GM18508 (cell line): ENCODE data around the gene P2RX3.

Experiments used
- ATAC-seq: cut with Tn5 transposase; IDR thresholded peaks from one replicate; pipeline ENCODE4 v1.9.1; 2021; ENCODE audit warnings: moderate number of reproducible peaks; ENCODE audit not compliant: insufficient read depth, unreplicated experiment

P2RX3 gene

GRCh38 chr11:57364851-57365660 lies 26.9 kb downstream of the P2RX3 start:
- ATAC-seq, result no peak

DNA sequence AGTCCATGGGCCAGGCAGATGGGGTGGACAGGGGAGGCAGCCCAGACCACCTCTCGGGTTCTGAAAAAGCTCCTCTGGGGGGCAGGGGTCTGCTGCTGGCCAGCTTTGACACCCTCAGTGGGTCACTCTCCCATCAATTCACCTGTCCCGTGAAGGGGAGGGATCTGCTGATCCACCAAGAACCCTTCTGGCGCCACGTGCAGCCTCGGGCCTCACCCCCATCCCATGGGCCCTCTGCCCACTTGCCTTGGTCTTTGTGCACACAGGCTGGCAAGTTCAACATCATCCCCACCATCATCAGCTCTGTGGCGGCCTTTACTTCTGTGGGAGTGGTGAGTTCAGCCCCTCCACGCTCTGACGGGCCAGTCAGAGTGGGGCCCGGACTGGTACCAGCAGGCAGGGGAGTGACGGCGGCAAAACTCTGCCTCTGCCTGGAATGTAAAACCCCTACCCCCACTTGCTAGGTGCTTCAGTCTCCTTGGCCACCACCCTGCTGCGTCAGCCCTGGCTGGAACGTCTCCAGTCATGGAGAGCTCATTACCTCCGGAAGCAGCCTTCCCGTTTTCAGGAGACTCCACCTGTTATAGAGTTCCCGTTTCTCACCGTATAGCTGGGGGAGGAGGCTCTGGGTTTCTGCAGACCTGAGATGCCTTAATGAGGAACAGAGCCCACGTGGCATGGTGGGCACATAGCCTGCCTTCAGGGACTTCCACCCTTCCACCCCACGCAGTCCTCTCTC lies 30.1 kb downstream of the P2RX3 start:
- ATAC-seq, result no peak

DNA sequence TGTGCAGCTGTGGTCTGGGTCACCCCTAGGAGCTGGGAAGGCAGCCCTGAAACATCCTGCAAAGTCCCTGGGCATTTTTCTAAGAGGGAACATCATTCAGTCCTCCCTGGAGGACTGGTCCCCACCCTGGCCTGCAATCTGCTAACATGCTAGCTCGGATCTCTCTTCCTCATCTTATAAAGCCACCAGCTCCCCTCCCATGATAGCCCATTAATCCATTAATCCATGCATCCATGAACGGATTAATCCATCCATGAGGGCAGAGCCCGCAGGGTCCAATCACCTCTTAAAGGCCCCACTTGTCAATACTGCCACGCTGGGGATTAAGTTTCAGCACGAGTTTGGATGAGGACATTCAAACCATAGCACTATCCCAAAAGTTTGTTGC lies 30.7 kb downstream of the P2RX3 start:
- no peak for ATAC-seq

DNA sequence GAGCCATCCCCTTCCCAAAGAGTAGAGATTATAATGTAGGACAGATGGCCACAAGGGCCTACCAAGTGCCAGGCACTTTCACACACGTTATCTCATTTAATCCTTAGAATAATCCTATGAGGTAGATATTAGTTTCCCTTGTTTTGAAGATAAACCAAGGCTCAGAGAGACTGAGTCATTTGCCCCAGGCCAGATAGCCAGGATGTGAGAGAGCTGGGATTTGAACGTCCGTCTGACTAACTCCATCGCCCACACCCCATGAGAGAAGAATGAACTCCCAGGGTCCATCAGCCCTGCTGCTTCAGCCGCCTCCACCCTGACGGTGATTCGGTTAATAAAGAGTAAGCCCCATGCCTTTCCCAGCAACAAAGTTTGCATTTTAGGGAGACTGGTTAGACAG lies 32.1 kb downstream of the P2RX3 start:
- ATAC-seq, result no peak

- no peak for ATAC-seq
Observed at GRCh38 chr11:57370941-57371340, 32.8 kb downstream of the P2RX3 start.

DNA sequence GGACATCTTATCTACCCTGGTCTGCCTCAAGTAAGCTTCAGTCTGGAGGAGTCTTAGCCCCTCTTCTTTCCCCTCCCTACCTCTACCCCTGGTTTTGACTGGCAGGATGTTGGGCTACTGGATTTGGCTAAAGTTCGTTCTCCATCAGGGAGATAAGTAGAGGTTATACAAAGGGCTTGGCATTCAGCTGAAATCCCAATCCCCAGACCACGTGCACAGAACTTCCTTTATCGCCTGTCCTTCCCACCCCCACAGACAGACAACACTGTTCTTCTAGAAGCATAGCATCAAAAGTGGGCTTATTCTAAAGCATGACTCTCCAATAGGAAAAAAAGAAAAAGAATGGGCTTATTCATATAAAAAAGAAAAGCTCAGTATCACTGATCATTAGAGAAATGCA lies 35.0 kb downstream of the P2RX3 start:
- no peak for ATAC-seq

- no peak for ATAC-seq
Observed at GRCh38 chr11:57374966-57375365, 36.8 kb downstream of the P2RX3 start.

- ATAC-seq, result no peak
Observed at GRCh38 chr11:57375490-57375889, 37.3 kb downstream of the P2RX3 start.

- no peak for ATAC-seq
Observed at GRCh38 chr11:57376095-57377090, 38.2 kb downstream of the P2RX3 start.

- no peak for ATAC-seq
Observed at GRCh38 chr11:57377107-57377506, 39.0 kb downstream of the P2RX3 start.

GRCh38 chr11:57378186-57378585 lies 40.0 kb downstream of the P2RX3 start:
- no peak for ATAC-seq

DNA sequence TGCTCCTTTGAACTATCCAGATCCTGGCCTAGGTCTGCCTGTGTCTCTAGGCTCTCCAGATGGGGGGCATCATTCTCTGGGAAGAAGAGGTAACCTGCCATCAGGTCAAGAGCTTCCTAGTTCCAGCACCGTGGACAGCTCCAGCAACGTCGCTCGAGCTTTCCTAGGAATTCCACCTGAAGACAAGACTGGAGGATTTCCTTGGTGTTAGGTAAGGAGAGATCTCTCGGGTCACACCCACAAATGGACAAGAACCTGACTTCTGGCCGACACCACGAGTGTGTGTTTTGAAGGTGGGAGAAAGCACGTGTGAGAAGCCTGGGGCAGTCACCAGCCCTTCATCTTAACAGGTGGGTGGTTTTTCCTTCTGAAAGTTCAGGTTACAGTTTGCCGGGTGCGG lies 41.6 kb downstream of the P2RX3 start:
- no peak for ATAC-seq

DNA sequence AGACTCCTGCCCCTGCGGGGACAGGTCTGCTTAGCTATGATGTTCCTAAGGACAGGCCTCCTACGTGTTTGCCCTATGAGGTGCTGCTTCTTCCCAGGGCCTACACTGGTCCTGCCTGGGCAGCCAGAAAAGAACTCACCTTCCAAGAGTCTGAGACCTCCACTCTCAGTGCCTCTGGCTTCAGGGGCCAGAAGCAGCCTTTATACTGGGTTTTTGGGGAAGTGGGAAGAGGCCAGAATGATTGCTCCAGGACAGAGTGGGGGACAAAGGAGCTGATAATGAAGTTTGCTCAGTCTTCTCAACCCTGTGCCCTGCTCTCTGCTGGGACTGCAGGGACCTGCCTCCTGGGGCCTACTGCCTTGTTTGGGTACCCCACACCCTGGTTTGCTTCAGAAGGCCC lies 42.8 kb downstream of the P2RX3 start, which contains the start of gene PRG3:
TSS of gene PRG3 (minus strand) at position 176 of the 400 bp plus-strand sequence. CDS start 442 bp downstream, outside the sequence.
- no peak for ATAC-seq

DNA sequence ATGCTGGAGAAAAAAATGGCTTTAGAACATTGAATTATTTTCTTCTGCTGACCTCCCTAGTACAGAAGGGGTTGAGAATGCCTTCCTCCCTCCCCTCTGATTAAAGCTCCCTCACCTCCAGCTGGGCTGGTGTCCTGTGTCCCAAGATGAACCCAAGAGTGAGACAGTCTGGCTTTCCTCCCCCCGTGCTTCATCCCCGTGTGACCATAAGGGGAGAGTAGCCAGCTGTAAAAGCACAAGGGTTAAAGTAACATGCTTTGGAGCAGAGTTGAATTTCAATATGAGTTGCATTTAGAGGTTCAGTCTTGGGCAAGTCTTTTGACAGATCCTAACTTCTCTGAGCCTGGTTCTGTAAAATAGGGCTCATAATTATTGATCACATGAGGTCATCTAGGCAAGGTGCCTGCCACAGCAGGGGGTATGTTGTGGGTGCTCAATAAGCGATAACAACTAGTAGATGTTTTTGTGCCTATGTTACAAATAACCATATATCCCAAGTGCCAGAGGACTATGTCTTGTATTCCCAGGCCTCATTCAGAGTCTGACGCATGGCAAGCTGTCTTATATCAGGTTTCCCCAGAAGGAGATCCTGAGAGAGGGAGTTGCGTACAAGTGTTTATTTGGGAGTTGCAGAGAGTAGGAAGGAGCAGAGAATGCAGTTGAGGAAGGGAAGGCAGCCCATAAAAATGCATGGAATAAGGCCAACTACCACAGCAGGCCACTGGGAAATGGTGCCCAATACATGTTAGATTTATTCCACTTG lies 48.2 kb downstream of the P2RX3 start:
- no peak for ATAC-seq

GRCh38 chr11:57387289-57388030 lies 49.3 kb downstream of the P2RX3 start:
- no peak for ATAC-seq

- no peak for ATAC-seq
Observed at GRCh38 chr11:57390535-57390934, 52.4 kb downstream of the P2RX3 start, which contains the start of gene PRG2. TSS of gene PRG2 (minus strand) at chr11:57390650. CDS start at chr11:57389944, 706 bp downstream.

DNA sequence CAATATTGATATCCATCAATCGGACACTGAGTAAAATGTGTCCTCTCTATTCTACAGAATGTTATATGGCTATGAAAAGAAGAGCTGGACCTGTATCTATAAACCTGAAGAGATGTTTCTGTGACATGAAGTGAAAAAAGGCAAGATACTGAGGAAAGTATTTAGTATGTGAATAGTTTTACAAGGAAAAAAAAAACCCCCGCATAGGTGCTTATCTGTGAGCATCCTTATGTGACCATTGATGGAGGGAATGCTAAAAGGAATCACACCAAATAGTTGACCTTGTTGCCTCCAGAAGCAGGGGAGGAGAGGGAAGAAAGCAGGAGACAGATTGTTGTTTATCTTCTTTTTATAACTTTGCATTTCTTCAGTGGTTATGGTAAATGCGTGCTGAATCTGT lies 53.0 kb downstream of the P2RX3 start:
- ATAC-seq, result no peak

DNA sequence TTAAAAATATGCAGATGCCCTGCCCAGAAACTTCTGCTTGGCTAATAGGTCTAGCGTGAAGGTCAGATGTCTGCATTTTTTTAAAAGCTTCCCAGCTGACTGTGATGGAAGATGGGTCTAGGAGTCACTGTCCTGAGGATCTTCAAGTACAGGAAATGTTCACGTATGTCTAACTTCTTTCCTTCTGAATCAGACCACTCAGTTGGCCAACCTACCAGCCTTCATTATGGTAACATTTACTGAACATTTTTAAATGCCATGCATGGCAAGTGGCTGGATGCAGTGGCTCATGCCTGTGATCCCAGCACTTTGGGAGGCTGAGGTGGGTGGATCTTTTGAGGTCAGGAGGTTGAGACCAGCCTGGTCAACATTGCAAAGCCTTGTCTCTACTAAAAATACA lies 53.4 kb downstream of the P2RX3 start:
- no peak for ATAC-seq
